Mucosa of descending colon (tissue), 3 donors: Measurements from ENCODE around the gene PLA2G4C. TPM values are rescaled to one million over a fixed set of nuclear protein-coding genes. Genes with fewer than 3 reads are reported as not detected.

ENCODE experiments used
- ATAC-seq: fragments of 200-7000 bp; cut with Tn5 transposase; one replicate; pipeline ENCODE4 v1.9.1; 2020; ENCODE audit warnings: mild to moderate bottlenecking, moderate library complexity
- DNase-seq, 3 donors: peaks; one replicate each; pipeline ENCODE4 v3.0.0-alpha.2; 2020
- H3K36me3 ChIP-seq: fragments of 200-600 bp; one replicate; pipeline ENCODE4 v1.8.0; 2021; ENCODE audit warnings: low read depth, mild to moderate bottlenecking
- H3K4me1 ChIP-seq: fragments of 200-600 bp; one replicate; pipeline ENCODE4 v1.8.0; 2021; ENCODE audit warnings: low read depth, mild to moderate bottlenecking
- H3K4me3 ChIP-seq: fragments of 200-600 bp; one replicate; pipeline ENCODE4 v1.8.0; 2021; ENCODE audit warnings: mild to moderate bottlenecking
- H3K9me3 ChIP-seq: fragments of 200-600 bp; one replicate; pipeline ENCODE4 v1.8.0; 2021; ENCODE audit warnings: mild to moderate bottlenecking
- intact Hi-C, 2 donors: fragments of 100-400 bp; cut with DNase I in 1 of 2; cut with micrococcal nuclease in 1 of 2; formaldehyde crosslinking; loops; one replicate each; pipeline versions ENCODE4 v1.11.0 to v1.11.1; 2022; cut with DNase I, micrococcal nuclease
- total RNA-seq, 3 donors: library from RNA; stranded (reverse); fragmentation: NEBNext Ultra II Directional in 2 of 3; extraction: Animal tissue kit (Norgen Biotek cat#: 25700) in 2 of 3; gene quantifications; one replicate each; pipeline versions ENCODE4 v1.2.1 to v1.2.4, GENCODE V29; 2021 to 2023
- TF ChIP-seq, protein P1 (sequence below): fragments of 200-600 bp; IDR thresholded peaks from one replicate; pipeline ENCODE4 v1.8.0; 2022; ENCODE audit warnings: antibody characterized with exemption, mild to moderate bottlenecking
- donor health status: DM: no; HTN: no; CAD: no; lungs with moderate emphysema.
- donor health status: DM: no; HTN: no; CAD: no.
- donor health status: DM: no; HTN: yes; CAD: no.

Gene PLA2G4C
- total RNA-seq, 3 donors from 2014 or later, result 5.0 to 13.1 (median 7.8) TPM

DNA sequence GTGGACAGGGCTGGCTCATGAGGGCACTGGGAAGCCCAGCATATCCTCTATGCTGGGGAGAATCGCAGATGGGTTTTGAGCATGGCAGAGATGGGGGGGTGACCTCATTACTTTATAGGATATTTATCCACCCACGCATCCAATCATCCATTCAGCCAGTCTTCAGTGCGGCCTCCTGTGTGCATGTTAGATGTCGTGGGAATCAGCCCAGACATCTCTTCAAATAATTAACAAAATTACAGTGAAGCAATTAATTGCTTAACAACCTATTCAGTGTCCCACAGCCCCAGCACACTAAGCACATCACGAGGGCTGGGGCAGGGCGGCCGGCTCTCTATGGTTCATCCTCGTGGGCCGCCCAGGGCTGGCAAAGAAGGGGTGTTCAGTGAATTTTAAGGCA lies 38.0 kb upstream of the PLA2G4C start:
- TF ChIP-seq, protein P1, sequence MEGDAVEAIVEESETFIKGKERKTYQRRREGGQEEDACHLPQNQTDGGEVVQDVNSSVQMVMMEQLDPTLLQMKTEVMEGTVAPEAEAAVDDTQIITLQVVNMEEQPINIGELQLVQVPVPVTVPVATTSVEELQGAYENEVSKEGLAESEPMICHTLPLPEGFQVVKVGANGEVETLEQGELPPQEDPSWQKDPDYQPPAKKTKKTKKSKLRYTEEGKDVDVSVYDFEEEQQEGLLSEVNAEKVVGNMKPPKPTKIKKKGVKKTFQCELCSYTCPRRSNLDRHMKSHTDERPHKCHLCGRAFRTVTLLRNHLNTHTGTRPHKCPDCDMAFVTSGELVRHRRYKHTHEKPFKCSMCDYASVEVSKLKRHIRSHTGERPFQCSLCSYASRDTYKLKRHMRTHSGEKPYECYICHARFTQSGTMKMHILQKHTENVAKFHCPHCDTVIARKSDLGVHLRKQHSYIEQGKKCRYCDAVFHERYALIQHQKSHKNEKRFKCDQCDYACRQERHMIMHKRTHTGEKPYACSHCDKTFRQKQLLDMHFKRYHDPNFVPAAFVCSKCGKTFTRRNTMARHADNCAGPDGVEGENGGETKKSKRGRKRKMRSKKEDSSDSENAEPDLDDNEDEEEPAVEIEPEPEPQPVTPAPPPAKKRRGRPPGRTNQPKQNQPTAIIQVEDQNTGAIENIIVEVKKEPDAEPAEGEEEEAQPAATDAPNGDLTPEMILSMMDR, result no peak
- H3K9me3 ChIP-seq, result no peaks in the 10 kb centered on the region
- no peak overlapping the region for H3K4me3 ChIP-seq
- intact Hi-C loops, result loop anchor here in 1 of 2 donors (5.0 kb wide), 1 partner anchor 41 kb away; no protein-coding TSS in a partner anchor
- no peak for DNase-seq
- no peaks in the 10 kb centered on the region for H3K4me1 ChIP-seq
- H3K36me3 ChIP-seq, result no peaks in the 10 kb centered on the region
- ATAC-seq, result no peak

DNA sequence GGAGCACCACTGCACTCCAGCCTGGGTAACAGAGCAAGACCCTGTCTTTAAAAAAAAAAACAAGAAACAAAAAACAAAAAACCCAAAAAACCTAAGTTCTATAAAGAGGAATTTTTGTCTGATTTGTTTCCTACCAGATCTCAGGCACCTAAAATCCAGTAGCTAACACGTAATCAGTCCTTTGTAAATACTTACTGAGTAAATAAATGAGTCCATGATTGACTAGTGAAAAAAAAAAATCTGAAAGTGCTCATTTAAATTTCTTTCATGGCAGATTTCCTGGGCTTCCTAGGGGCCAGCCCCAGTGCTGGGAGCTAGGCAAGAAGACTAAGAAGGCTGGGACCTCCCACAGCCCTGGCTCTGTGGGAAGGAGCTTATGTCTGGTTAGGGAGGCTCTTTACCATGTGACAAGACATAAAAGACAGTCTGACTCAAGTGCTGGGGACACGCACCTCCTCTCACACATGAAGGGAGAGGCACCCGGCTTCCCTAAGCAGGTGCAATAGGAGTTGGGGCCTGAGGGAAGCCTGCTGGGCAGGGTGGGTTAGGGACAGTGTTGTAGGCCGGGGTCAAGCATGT lies 37.1 kb upstream of the PLA2G4C start:
- ATAC-seq, result no peak
- TF ChIP-seq, protein P1, result no peak

DNA sequence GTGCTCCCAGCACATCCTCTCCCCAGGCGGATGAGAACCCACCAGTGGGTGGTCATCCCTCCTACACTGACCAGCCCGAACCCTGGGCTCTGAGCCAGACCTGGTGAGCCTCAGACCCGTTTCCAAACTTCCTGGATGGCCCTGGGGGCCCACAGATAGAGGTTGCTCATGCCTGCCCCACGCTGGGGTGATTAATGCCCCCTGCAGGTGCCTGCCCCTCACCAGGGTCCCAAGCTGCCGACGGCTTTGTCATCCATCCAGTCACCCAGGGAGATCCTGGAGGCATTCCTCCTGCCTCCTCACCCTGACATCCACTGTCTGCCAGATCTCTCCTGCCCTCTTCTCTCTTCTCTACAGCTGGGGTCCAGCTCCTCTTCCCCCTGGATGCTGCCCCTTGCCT lies 28.4 kb upstream of the PLA2G4C start:
- ATAC-seq (no peak), DNase-seq (no peak)
- no peaks in the 10 kb centered on the region for H3K36me3 ChIP-seq
- no peaks in the 10 kb centered on the region for H3K4me1 ChIP-seq
- TF ChIP-seq, protein P1, result no peak
- no peaks in the 10 kb centered on the region for H3K9me3 ChIP-seq
- intact Hi-C loops, result no loop called here
- H3K4me3 ChIP-seq, result no peak overlapping the region

More for the DNA sequence above, 37.1 kb upstream of the PLA2G4C start:
- no peak for DNase-seq
- no peak overlapping the region for H3K4me3 ChIP-seq
- no peaks in the 10 kb centered on the region for H3K36me3 ChIP-seq
- intact Hi-C loops, result loop anchor here in 1 of 2 donors (5.0 kb wide), 1 partner anchor 40 kb away; no protein-coding TSS in a partner anchor
- no peaks in the 10 kb centered on the region for H3K4me1 ChIP-seq
- no peaks in the 10 kb centered on the region for H3K9me3 ChIP-seq

DNA sequence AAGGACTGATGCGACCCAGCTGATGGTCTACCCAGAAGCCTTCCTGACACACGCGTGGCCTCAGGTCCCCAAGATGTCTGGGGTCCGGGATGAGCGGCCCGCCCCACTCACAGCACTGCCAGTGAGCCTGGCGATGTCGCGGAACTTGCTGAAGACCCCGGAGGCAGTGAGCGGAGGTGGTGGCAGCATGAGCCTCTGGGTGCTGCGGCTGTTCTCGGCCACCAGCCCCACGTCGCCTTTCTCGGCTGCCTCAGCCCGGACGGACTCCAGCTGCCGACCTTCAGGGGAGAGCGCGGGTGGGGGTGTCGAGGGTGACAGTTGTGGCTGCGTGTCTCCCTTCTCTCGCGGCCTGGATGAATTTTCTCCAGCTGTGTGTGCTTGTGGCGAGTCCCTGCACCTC lies 26.8 kb upstream of the PLA2G4C start:
- H3K4me1 ChIP-seq, result no peaks in the 10 kb centered on the region
- TF ChIP-seq, protein P1, result no peak
- H3K9me3 ChIP-seq, result no peaks in the 10 kb centered on the region
- no peak for ATAC-seq
- intact Hi-C loops, result no loop called here
- H3K4me3 ChIP-seq, result no peak overlapping the region
- H3K36me3 ChIP-seq, result no peaks in the 10 kb centered on the region
- DNase-seq, result no peak

DNA sequence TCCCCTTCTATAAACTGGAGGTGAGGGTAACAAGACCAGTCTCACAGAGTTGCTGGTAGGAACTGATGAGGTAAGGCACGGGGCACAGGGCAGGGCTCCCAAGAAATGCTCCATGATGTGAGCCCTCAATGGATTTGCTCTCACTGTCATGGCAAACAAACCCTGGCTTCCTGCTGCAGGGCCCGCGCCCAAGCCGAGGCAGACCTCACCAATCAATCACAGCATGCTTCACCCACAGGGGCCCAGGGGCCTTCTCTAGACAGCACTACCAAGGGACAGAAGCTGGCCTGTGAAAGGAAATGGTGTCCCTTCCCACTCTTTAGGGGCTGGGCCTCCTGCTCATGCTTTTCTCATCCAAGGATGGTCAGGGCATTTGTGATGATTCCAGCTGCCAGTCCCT lies 25.9 kb upstream of the PLA2G4C start:
- no peaks in the 10 kb centered on the region for H3K9me3 ChIP-seq
- H3K4me1 ChIP-seq, result no peaks in the 10 kb centered on the region
- no peak for ATAC-seq
- intact Hi-C loops, result no loop called here
- TF ChIP-seq, protein P1, result no peak
- no peak overlapping the region for H3K4me3 ChIP-seq
- no peak for DNase-seq
- no peaks in the 10 kb centered on the region for H3K36me3 ChIP-seq

DNA sequence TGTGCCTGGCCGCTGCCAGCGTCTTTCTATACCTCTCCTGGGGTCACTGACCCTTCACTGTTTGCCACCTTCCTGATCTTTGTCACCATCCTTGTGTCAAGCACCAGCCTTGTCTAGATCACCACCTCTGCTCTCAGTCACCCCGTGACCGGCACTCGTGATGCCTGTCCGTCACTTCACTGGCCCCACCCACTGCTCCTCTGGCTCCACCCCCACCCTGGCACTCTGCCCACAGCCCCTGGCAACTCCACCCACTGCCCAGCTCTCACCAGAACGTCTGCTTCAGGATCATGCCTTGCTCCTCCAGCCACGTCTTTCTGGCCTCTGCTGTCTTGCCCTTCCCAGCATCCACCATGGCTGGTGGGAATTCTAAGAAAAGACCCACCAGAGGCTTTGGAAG lies 24.8 kb upstream of the PLA2G4C start:
- Histone ChIP-seq H3K4me1 (no peaks in the 10 kb centered on the region), H3K4me3 (no peak overlapping the region), H3K9me3 (no peaks in the 10 kb centered on the region), H3K36me3 (no peaks in the 10 kb centered on the region)
- intact Hi-C loops, result no loop called here
- DNase-seq (no peak), ATAC-seq (peak; percentile 20)
- TF ChIP-seq, protein P1, result no peak
